ENCODE results near the gene FSCN2.

DNA sequence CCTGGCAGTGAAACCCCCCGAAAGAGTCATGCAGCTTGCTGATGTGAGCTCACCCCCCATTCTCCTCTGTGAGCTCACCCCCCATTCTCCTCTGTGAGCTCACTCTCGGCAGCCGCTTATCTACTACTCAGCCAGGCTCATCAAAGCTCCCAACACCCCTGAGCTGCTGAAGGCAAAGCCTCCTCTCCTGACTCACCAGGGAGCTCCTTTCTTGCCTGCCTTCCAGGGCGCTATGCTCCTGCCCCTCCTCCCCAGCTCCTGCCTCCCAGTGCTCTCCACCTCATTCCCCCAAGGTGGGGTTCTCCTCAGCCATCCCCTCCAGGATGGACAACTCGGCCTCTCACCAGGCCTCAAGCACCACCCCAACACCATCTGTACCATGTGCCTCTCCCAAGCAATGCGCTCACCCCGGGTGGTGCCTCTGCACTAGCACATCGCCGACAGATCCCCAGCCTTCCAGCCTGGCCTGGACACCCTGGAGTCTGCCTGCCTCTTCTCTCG, 51.7 kb downstream of the FSCN2 start:
- TF ChIP-seq, protein P1, sequence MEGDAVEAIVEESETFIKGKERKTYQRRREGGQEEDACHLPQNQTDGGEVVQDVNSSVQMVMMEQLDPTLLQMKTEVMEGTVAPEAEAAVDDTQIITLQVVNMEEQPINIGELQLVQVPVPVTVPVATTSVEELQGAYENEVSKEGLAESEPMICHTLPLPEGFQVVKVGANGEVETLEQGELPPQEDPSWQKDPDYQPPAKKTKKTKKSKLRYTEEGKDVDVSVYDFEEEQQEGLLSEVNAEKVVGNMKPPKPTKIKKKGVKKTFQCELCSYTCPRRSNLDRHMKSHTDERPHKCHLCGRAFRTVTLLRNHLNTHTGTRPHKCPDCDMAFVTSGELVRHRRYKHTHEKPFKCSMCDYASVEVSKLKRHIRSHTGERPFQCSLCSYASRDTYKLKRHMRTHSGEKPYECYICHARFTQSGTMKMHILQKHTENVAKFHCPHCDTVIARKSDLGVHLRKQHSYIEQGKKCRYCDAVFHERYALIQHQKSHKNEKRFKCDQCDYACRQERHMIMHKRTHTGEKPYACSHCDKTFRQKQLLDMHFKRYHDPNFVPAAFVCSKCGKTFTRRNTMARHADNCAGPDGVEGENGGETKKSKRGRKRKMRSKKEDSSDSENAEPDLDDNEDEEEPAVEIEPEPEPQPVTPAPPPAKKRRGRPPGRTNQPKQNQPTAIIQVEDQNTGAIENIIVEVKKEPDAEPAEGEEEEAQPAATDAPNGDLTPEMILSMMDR (IDR thresholded peaks at IDR 0.05), result no peak
- TF ChIP-seq, protein P2, sequence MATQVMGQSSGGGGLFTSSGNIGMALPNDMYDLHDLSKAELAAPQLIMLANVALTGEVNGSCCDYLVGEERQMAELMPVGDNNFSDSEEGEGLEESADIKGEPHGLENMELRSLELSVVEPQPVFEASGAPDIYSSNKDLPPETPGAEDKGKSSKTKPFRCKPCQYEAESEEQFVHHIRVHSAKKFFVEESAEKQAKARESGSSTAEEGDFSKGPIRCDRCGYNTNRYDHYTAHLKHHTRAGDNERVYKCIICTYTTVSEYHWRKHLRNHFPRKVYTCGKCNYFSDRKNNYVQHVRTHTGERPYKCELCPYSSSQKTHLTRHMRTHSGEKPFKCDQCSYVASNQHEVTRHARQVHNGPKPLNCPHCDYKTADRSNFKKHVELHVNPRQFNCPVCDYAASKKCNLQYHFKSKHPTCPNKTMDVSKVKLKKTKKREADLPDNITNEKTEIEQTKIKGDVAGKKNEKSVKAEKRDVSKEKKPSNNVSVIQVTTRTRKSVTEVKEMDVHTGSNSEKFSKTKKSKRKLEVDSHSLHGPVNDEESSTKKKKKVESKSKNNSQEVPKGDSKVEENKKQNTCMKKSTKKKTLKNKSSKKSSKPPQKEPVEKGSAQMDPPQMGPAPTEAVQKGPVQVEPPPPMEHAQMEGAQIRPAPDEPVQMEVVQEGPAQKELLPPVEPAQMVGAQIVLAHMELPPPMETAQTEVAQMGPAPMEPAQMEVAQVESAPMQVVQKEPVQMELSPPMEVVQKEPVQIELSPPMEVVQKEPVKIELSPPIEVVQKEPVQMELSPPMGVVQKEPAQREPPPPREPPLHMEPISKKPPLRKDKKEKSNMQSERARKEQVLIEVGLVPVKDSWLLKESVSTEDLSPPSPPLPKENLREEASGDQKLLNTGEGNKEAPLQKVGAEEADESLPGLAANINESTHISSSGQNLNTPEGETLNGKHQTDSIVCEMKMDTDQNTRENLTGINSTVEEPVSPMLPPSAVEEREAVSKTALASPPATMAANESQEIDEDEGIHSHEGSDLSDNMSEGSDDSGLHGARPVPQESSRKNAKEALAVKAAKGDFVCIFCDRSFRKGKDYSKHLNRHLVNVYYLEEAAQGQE (IDR thresholded peaks at IDR 0.05; ENCODE audit: insufficient read depth in 1 of 2, low read depth in 2 of 2, low read length in 1 of 2), result no peak
- TF ChIP-seq POLR2AphosphoS5 (IDR thresholded peaks at IDR 0.05; ENCODE audit: low read depth, low read length) (no peak), TCF7L2 (IDR thresholded peaks at IDR 0.05; ENCODE audit: low read depth, low read length) (no peak)

Data from Panc1 (cell line).